GM21529 (cell line): ENCODE data around the gene ADARB2.

Experiments
- ATAC-seq: cut with Tn5 transposase; IDR thresholded peaks from one replicate; pipeline ENCODE4 v1.9.1; 2021; ENCODE audit not compliant: unreplicated experiment

The ADARB2 gene

GRCh38 chr10:1203704-1204103, 533.6 kb downstream of the ADARB2 start:
- no peak for ATAC-seq

GRCh38 chr10:1203216-1203615, 534.1 kb downstream of the ADARB2 start:
- no peak for ATAC-seq

GRCh38 chr10:1202343-1202742, 535.0 kb downstream of the ADARB2 start:
- no peak for ATAC-seq

GRCh38 chr10:1200866-1201807, 536.2 kb downstream of the ADARB2 start:
- no peak for ATAC-seq

GRCh38 chr10:1199897-1200721, 537.2 kb downstream of the ADARB2 start:
- no peak for ATAC-seq

- no peak for ATAC-seq
Observed at GRCh38 chr10:1199345-1199673, 538.0 kb downstream of the ADARB2 start.

GRCh38 chr10:1198453-1199344, 538.6 kb downstream of the ADARB2 start:
- no peak for ATAC-seq

GRCh38 chr10:1197384-1197783, 539.9 kb downstream of the ADARB2 start:
- ATAC-seq: no peak

GRCh38 chr10:1196656-1197055, 540.7 kb downstream of the ADARB2 start:
- no peak for ATAC-seq

GRCh38 chr10:1195828-1196227, 541.5 kb downstream of the ADARB2 start:
- ATAC-seq: no peak

- no peak for ATAC-seq
Observed at GRCh38 chr10:1194161-1194560, 543.2 kb downstream of the ADARB2 start.

GRCh38 chr10:1193561-1193960, 543.8 kb downstream of the ADARB2 start:
- no peak for ATAC-seq

- ATAC-seq: no peak
Observed at GRCh38 chr10:1191752-1192151, 545.6 kb downstream of the ADARB2 start.

GRCh38 chr10:1190791-1191490, 546.4 kb downstream of the ADARB2 start:
- no peak for ATAC-seq

GRCh38 chr10:1190052-1190395, 547.3 kb downstream of the ADARB2 start:
- ATAC-seq: no peak

GRCh38 chr10:1189166-1190051, 547.9 kb downstream of the ADARB2 start:
- no peak for ATAC-seq

GRCh38 chr10:1188558-1189135, 548.7 kb downstream of the ADARB2 start:
- no peak for ATAC-seq

GRCh38 chr10:1187855-1188557, 549.3 kb downstream of the ADARB2 start:
- no peak for ATAC-seq
